Esophagus muscularis mucosa (tissue), 4 donors: ENCODE results near the gene CENPT. TPM values are rescaled to one million over a fixed set of nuclear protein-coding genes. Genes with fewer than 3 reads are reported as not detected.

ENCODE experiments used
- DNase-seq: peaks from one replicate; pipeline ENCODE4 v3.0.0-alpha.2; 2017; ENCODE audit errors: extremely low spot score
- H3K27ac ChIP-seq, 4 donors: fragments of 200-600 bp; sonication (generic); replicated peaks in 1 of 4; 1 replicate in 3 of 4; 2 replicates in 1 of 4; pipeline ENCODE4 v1.5.1; 2016 to 2019; ENCODE audit warnings: mild to moderate bottlenecking in 1 of 4
- H3K27me3 ChIP-seq, 4 donors: fragments of 200-600 bp; sonication (generic); one replicate each; pipeline versions ENCODE4 v1.5.1 to v1.6.0; 2016 to 2019
- H3K36me3 ChIP-seq, 4 donors: fragments of 200-600 bp; sonication (generic); one replicate each; pipeline ENCODE4 v1.5.1; 2016 to 2019
- H3K4me1 ChIP-seq, 4 donors: fragments of 200-600 bp; sonication (generic); one replicate each; pipeline ENCODE4 v1.5.1; 2016 to 2019
- H3K4me3 ChIP-seq, 4 donors: fragments of 200-600 bp; sonication (generic); 1 replicate in 2 of 4; 2 replicates in 2 of 4; pipeline ENCODE4 v1.5.1; 2016 to 2019; ENCODE audit warnings: mild to moderate bottlenecking in 4 of 4, moderate library complexity in 1 of 4
- H3K9me3 ChIP-seq, 4 donors: fragments of 200-600 bp; sonication (generic); 1 replicate in 3 of 4; 2 replicates in 1 of 4; pipeline ENCODE4 v1.5.1; 2016 to 2019
- EP300 ChIP-seq: sonication (generic); formaldehyde crosslinking; IDR thresholded peaks from one replicate; pipeline ENCODE4 v1.6.1; 2017; ENCODE audit warnings: antibody characterized with exemption
- POLR2A ChIP-seq: fragments of 450-650 bp; IDR thresholded peaks from one replicate; pipeline ENCODE4 v1.6.1; 2017; ENCODE audit warnings: antibody characterized with exemption, moderate library complexity, mild to moderate bottlenecking, low read depth
- POLR2AphosphoS5 ChIP-seq, 2 donors: sonication (generic); formaldehyde crosslinking; IDR thresholded peaks; one replicate each; pipeline ENCODE4 v1.6.1; 2017; ENCODE audit warnings: antibody characterized with exemption in 2 of 2
- WGBS: methylation state at CpG from one replicate; pipeline ENCODE4 v1.1.5; 2018; 5-methylcytosine and 5-hydroxymethylcytosine counted together
- intact Hi-C: fragments of 100-400 bp; cut with DNase I; formaldehyde crosslinking; loops from one replicate; pipeline ENCODE4 v1.15.1; 2023
- total RNA-seq, 4 donors: library from RNA; depleted of rRNA; stranded (reverse); fragments of >200 nt; gene quantifications; one replicate each; pipeline versions ENCODE4 v1.1.0 to v1.2.1, GENCODE V29; 2016
- TF ChIP-seq, protein P1 (sequence below), 3 experiments: fragments of 200-600 bp in 2 of 3; fragments of 450-650 bp in 1 of 3; sonication (generic) in 2 of 3; IDR thresholded peaks; one replicate each; pipeline ENCODE4 v1.5.1; 2017 to 2019; ENCODE audit warnings: antibody characterized with exemption in 3 of 3, mild to moderate bottlenecking in 2 of 3, moderate library complexity in 1 of 3

The CENPT gene
- total RNA-seq, 4 donors from 2014 or later: 30.3 to 50.7 (median 33.2) TPM

- 0% methylated on average over 4 of the region's 57 CpGs for WGBS
- DNase-seq: peak; percentile 99
- no peaks in the 10 kb centered on the region for H3K27me3 ChIP-seq
- peak within 1 kb of the TSS; percentile 98 to 99 (median 99) for H3K27ac ChIP-seq
- H3K9me3 ChIP-seq: no peaks in the 10 kb centered on the region
- intact Hi-C loops: no loop called here
- TF ChIP-seq POLR2AphosphoS5 (IDR thresholded peaks at IDR 0.05) (peak; percentile 88 to 89), POLR2A (peak; percentile 39), EP300 (no peak)
- TF ChIP-seq, protein P1, sequence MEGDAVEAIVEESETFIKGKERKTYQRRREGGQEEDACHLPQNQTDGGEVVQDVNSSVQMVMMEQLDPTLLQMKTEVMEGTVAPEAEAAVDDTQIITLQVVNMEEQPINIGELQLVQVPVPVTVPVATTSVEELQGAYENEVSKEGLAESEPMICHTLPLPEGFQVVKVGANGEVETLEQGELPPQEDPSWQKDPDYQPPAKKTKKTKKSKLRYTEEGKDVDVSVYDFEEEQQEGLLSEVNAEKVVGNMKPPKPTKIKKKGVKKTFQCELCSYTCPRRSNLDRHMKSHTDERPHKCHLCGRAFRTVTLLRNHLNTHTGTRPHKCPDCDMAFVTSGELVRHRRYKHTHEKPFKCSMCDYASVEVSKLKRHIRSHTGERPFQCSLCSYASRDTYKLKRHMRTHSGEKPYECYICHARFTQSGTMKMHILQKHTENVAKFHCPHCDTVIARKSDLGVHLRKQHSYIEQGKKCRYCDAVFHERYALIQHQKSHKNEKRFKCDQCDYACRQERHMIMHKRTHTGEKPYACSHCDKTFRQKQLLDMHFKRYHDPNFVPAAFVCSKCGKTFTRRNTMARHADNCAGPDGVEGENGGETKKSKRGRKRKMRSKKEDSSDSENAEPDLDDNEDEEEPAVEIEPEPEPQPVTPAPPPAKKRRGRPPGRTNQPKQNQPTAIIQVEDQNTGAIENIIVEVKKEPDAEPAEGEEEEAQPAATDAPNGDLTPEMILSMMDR (IDR thresholded peaks at IDR 0.05): peak in 1 of 3 experiments; percentile 18
- peak within 1 kb of the TSS; percentile 85 to 99 (median 93) for H3K4me3 ChIP-seq
- peaks cover 0 to 5% (median under 1%) of the 10 kb centered on the region in 4 donors for H3K36me3 ChIP-seq
- peaks cover 50 to 79% (median 66%) of the 10 kb centered on the region in 4 donors for H3K4me1 ChIP-seq
Observed at GRCh38 chr16:67846320-67847063, 1.0 kb downstream of the CENPT start, which contains the start of gene NUTF2. TSS of gene NUTF2 (plus strand) at chr16:67846933. CDS start at chr16:67865131, 18,198 bp downstream.

DNA sequence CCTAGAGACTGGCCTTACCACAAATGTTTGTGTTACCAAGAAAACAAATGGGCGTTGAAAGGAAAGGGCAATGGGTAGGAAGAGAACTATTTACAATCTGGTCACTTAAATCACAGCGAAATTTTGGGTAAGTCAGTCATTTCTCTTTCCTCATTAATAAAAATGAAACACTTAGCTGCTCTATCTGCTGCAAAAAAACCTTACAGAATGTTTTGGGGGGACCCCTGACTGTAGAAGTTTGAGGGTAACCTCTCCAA is 1.5 kb downstream of the CENPT start:
- TF ChIP-seq POLR2A: no peak
- TF ChIP-seq EP300: no peak
- TF ChIP-seq POLR2AphosphoS5 (IDR thresholded peaks at IDR 0.05): no peak
- TF ChIP-seq, protein P1 (IDR thresholded peaks at IDR 0.05): no peak

GRCh38 chr16:67845291-67846062 is 2.0 kb downstream of the CENPT start:
- Histone ChIP-seq H3K36me3 (peaks cover 0 to 2% (median 0%) of the 10 kb centered on the region in 4 donors), H3K27ac (peak overlapping the region; percentile 98 to 99 (median 99)), H3K9me3 (no peaks in the 10 kb centered on the region), H3K4me1 (peaks cover 54 to 74% (median 69%) of the 10 kb centered on the region in 4 donors), H3K4me3 (peak overlapping the region; percentile 85 to 99 (median 93)), H3K27me3 (no peaks in the 10 kb centered on the region)
- TF ChIP-seq, protein P1 (IDR thresholded peaks at IDR 0.05): no peak
- TF ChIP-seq POLR2A (no peak), EP300 (no peak), POLR2AphosphoS5 (IDR thresholded peaks at IDR 0.05) (no peak)
- intact Hi-C loops: no loop called here
- WGBS: 68% methylated on average over 4 of the region's 5 CpGs
- DNase-seq: no peak

More for the DNA sequence above, 1.5 kb downstream of the CENPT start:
- intact Hi-C loops: no loop called here
- no peaks in the 10 kb centered on the region for H3K27me3 ChIP-seq
- no peak for DNase-seq
- no peaks in the 10 kb centered on the region for H3K9me3 ChIP-seq
- H3K4me3 ChIP-seq: peak overlapping the region; percentile 85 to 99 (median 93)
- peaks cover 54 to 79% (median 69%) of the 10 kb centered on the region in 4 donors for H3K4me1 ChIP-seq
- H3K36me3 ChIP-seq: peaks cover 0 to 5% (median 0%) of the 10 kb centered on the region in 4 donors
- peak overlapping the region; percentile 98 to 99 (median 99) for H3K27ac ChIP-seq
- 2% methylated on average over 2 of the region's 2 CpGs for WGBS

GRCh38 chr16:67844497-67844896 is 3.0 kb downstream of the CENPT start:
- Histone ChIP-seq H3K27ac (peak overlapping the region; percentile 98 to 99 (median 99)), H3K9me3 (no peaks in the 10 kb centered on the region), H3K4me1 (peaks cover 54 to 71% (median 67%) of the 10 kb centered on the region in 4 donors), H3K27me3 (no peaks in the 10 kb centered on the region), H3K36me3 (no peaks in the 10 kb centered on the region), H3K4me3 (peak overlapping the region; percentile 12 to 94 (median 52))
- peak; percentile 18 to 44 for TF ChIP-seq POLR2AphosphoS5 (IDR thresholded peaks at IDR 0.05)
- TF ChIP-seq POLR2A: no peak
- TF ChIP-seq, protein P1 (IDR thresholded peaks at IDR 0.05): peak in 1 of 3 experiments; percentile 41
- DNase-seq: no peak
- WGBS: 54% methylated on average over 4 of the region's 4 CpGs
- intact Hi-C loops: no loop called here
